Measurements from ENCODE around the gene DRC7.

Gene DRC7

DNA sequence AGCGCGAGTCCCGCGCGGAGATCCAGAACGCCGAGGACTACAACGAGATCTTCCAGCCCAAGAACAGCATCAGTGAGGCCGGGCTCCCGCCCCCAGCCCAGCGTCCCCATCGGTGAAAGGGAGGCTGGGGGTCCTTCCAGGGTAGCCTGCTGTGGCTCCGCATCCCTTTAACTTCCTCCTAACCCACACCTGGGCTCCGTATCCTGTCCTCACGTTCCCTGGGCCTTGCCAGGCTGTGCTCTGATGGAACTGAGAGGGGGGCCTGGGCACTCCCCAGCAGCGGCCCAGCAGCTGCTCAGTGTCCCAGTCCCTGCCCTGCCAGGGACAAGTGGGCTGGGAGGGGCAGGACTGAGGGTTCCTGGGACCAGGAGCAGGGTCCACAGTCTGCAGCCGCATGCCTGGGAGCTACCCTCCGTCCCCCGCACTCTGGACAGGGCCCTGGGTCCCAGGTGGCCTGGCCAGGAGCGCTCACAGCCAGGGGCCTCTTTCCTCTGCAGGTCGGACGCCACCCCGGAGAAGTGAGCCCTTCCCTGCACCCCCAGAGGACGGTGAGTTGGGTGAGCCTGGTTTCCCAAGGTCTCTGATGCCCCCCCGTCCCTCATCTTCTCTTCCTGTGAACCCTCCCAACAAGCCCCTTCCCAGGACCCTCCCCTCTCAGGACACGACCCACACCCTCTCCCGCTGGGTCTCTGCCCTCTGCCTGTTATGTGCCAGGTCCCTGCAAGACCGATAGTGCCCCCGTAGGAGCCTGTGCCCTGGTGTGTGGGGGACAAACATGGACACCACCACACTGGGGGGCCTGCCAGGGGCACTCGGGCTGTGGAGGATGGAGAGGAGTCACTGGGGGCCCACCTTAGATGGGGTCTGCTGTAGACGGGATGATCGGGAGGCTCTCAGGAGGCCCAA is 59.1 kb downstream of the DRC7 start:
- no peak for DNase-seq

DNA sequence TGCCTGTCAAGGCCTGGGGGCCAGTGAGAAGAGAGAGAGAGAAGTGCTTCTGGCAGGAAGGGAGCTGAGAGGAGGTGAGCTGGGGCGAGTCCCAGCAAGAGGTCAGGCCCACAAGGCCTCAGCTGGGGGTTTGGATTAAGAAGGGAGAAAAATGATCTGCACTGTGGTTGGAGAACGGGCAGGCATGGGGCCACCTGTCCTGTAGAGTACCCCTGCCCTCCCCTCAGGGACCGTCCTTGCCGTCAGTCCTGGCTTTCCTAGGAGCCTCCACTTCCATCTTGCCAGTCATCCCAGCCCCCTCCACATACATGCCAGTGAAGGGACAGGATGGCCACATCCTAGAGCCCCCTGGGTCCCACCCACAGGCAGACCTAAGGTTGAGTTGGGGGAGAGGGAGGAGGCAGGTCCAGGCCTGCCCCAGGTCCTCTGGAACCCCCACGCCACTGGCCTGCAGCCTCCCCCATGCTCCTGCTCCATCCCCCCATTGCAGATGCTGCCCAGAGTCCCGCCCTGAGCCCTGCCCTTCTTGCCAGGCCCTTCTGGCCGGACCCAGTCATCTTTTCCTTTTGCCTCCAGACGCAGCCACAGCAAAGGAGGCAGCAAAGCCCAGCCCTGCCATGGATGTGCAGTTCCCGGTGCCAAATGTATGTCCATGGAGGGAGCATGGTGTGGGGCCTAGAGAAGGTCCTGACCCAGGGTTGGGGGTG is 59.9 kb downstream of the DRC7 start:
- DNase-seq = no peak

DNA sequence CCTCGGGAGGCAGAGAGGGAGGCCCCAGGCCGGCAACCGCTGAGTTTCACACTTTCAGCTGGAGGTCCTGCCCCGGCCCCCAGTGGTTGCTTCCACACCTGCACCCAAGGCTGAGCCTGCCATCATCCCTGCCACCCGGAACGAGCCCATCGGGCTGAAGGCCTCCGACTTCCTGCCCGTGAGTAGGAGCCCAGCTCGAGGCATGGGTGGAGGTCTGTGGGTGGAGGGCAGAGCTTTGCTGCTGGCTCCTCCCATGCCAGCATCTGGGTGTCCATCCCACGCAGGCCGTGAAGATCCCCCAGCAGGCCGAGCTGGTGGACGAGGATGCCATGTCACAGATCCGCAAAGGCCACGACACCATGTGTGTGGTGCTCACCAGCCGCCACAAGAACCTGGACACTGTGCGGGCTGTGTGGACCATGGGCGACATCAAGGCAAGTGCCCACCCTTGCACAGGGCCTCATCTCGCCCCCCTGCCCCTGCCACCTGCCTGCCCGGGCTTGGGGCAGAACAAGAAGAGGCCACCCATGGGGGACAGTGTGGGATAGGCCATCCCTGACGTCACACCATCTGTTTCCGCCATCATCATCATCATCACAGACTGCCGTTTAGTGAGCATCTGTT is 60.6 kb downstream of the DRC7 start:
- DNase-seq = no peak

DNA sequence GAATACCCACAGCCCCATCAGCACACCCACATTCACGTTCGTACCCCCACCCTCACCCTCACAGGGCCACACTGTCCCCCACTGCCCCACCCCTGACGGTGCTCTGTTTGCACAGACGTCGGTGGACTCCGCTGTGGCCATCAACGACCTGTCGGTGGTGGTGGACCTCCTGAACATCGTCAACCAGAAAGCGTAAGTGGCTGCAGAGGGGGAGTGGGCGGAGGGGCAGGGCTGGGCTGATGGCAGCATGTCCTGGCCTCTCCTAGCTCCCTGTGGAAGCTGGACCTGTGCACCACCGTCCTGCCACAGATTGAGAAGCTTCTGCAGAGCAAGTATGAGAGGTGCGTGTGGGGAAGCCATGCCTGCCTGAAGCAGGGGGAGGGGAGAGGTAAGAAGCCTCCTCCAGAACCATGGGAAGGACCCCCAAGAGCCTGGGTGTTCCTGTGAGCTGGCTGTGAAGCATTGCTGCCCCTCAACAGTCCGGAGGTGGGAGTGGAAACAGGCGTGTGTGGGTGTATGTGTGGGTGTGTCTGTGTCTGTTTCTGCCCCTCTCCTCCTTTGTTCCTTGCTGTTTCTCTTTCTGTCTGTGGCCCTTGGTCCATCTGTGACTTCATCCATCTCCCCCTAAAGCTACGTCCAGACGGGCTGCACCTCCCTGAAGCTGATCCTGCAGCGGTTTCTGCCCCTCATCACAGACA is 61.3 kb downstream of the DRC7 start:
- DNase-seq = no peak

- DNase-seq = no peak
Observed at GRCh38 chr16:57756424-57757325, 62.1 kb downstream of the DRC7 start.

GRCh38 chr16:57757326-57757786 is 62.8 kb downstream of the DRC7 start:
- DNase-seq = peak; percentile 38 to 45

DNA sequence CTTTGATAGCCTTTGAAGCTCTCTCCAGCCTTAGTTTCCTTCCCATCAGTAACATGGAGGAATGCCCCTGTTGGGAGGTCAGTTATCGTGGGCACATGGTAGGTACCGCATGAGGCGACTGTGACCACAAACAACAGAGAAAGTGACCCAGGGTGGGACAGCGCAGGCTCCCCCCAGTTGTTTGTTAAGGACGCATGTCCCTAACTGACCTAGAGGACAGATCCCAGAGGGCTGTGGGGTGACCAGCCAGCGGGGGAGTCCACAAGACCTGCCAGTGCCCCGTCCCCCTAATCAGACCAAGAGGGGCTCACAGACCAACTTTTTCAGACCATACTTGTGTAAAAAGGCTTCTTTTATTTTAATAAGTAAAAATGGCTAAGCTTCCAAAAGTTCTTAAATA is 63.3 kb downstream of the DRC7 start:
- no peak for DNase-seq

DNA sequence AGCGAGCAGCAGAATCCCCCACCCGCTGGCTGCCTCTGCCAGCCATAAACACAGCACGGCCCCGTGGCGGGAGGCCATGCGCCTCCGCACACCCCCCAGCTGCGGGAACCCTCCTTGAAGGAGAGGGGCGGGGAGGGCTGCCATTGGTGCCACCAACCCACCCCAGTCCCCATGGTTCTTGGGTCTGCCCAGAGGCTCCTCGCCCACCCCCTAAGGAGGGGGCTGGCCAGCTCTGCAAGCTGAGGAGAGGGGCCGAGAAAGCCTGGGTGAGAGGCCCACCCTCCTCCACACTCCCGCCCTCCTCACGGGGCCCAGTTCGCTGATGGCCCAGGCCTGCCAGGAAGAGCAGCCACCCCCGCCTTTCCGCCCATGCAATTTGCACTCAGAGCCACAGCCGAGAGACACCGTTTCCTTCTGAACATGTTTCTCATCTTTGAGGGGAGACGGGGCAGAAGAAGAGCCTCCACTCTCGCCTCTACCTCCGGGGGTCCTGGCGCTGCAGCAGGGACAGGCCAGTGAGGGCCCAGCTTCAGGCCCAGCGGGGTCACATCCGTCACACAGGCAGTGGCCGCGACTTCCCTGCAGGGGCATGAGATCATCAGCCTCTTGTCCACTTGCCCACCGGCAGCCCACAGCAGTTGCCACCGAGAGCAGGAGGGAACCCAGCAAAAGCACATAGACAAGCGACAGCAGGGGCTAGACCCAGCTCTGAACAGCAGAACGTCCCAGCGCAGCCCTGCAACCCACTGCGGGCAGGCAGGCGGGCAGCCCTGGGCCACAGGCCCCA is 63.9 kb downstream of the DRC7 start:
- no peak for DNase-seq

GRCh38 chr16:57759131-57759530 is 64.5 kb downstream of the DRC7 start:
- no peak for DNase-seq

DNA sequence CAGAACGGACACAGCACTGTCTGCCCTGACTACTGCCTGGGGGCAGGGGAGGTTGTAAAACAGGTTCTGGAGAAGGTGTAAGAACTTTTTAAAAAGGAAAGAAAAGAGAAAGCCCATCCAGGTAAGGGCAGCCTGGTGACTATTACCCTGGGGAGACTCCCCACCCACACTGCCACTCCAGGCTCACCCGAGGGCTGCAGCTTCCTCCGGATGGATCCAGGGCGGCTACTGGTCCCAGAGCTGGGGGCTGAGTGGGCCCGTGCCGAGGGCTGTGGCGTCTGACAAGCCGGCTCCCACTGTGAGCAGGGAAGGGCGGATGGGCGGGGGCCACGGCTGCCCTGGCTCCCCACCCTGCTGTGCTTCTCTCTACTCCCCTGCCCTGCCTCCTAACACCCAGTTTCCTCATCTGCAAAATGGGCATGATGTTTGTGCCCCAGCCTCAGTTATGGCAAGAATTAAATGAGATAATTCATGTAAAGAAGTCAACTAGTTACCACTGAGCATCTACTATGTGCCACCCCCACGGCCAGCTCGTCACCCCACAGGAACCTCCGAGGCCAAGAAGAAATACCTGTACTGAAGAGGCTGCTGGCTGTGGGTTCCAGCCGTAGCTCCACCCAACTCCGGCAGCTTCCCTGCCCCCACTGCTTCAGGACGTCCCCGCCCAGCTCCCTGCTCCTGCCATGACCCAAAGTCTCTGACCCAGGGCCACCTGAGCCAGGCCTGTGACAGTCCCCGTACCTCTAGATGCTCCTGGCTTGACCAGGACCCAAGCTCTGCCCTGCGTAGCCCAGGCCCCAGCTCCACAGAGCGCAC is 65.1 kb downstream of the DRC7 start:
- no peak for DNase-seq

GRCh38 chr16:57760357-57761160 is 66.0 kb downstream of the DRC7 start:
- no peak for DNase-seq

DNA sequence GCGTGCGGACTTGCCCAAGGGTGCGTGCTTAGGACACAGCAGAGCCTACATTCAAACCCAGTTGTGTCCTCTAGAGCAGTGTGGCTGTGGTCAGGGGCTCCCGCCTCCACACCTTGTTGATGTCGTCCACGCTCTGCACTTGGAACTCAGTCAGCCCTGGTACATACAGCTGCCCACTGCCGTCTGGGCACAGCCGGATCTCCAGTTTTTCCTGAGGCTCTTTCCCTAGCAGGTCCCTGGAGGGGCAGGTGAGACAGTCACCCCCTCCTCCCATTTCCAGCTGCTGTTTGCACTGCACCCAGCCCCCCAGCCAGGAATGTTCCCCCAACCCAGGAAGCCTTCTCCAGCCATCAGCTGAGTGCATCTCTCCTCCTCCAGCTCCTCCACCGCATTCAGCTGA is 66.7 kb downstream of the DRC7 start:
- DNase-seq = no peak

- DNase-seq = no peak
Observed at GRCh38 chr16:57761957-57762356, 67.4 kb downstream of the DRC7 start.

DNA sequence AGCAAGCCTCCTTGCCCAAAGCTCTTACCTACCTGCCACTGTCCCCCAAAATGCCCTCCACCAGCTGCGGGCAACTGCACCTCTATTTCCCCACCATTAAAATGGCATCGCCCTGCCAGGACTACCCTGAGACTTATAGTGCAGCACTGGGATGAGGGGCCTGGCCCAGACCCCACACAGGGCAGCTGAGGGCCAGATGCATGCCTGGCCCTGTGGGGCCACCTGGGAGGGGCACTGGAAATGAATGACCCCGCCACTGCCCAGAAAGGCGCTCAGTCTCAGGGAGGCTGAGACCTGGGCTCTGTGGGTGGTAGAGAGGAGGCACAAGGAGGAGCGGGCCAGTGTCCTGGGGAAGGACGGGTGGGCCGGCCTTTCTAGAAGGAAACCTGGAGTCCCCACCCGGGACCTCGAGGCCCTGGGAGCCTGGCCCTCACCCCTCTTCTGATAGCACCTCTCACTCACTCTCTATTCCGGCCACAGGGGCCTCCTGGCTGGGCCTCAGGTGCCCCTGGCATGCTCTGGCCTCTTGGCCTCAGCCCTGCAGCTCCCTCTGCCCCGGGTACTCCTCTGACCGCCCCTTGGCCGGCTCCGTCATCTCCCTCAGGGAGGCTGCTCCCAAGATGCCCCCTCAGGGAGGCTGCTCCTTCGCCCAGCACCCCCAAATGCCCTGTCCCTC is 67.9 kb downstream of the DRC7 start:
- no peak for DNase-seq

- no peak for DNase-seq
Observed at GRCh38 chr16:57763285-57764005, 68.8 kb downstream of the DRC7 start.

- DNase-seq = no peak
Observed at GRCh38 chr16:57764006-57764340, 69.4 kb downstream of the DRC7 start.

- no peak for DNase-seq
Observed at GRCh38 chr16:57764341-57765159, 69.9 kb downstream of the DRC7 start.

Data from SHP77 (cell line).